DMS153 treated with DMSO at 0.1 percent for 48 hours (cell line): ENCODE measurements around the gene RARB.

Experiments
- DNase-seq: peaks from one replicate; lab custom pipeline; 2025; ENCODE audit not compliant: unreplicated experiment; lab: John Stamatoyannopoulos, UW

RARB gene

DNA sequence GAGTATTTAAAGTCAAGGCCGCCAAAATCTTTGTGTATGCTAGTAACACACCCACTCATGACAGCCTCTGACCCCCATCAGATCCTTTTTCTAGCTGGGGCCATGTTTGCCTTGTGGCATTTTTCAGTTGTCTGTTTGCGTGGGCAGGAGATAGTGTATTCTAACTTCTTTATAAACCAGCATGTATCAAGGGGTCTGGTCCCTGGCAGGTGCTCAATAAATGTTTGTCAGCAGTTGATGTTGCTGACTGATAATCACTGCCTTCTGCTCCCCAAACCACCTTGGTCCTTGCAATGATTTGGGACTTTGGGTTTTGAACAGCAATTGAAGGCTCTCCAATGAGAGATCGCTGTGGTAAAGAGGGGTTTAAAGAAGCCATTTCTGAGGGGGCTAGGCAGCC lies 19.2 kb downstream of the RARB start:
- no peak for DNase-seq

GRCh38 chr3:25447925-25448324 lies 19.9 kb downstream of the RARB start:
- no peak for DNase-seq

DNA sequence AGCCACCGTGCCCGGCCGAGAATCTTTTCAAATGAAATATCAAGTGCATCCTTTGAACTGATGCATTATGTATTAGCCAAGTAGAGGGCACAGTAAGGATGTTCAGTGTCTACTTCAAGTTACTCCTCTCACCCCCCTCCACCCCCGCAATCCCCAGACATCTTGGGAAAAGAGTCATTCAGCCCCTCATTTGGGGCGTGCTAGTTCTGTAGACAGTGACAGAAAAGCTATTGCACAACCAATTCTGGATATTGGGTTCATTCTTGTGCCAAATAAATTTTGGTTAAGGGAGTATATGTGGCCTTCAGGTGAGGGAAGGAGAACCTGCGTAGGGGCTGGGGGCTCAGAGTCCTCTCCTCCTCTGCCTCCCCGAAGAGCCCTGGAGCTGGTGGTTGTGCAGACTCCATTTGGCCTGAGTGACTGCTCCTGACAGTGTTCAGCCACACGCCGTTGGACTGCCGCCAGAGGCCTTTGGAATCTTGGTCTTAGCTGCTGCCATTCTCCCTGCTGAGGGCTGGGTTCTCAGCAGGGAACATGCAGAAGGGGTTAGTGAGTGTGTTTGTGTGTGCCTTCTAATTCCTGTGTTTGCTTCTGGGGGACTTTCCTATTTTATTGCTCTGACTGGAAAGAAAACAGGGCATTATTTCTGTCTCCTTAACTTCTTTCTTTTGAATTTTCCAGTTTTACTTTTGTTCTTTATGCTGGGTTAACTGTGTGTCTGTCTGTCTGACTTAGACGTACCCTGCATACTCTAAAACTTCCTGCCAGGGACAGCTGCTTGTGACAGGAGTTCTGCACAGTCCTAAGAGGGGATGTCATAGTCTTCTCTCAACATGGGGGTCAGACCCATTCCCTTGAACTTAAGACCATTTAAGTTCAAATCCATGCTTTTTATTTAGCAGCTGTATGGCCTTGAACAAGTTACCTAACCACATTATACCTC lies 21.0 kb downstream of the RARB start:
- no peak for DNase-seq

GRCh38 chr3:25449857-25450256 lies 21.8 kb downstream of the RARB start:
- DNase-seq, result no peak

DNA sequence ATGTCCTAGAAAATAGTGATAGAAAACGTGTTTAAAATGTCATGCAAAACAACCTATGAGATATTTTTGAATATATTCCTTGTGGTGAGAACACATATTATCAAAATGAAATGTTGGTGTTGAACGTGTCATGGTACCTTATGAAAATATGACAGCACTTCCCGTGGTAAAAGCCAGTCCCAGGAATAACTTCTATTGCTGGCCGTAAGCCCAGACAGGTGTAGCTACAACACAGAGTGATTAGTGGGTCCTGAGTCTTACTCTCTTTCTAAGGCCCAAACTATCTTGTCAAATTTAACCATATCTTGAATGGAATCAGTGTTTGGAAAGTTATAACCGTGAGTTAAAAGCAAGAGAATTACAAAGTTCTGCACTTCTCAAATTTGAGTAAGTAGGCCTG lies 24.1 kb downstream of the RARB start:
- no peak for DNase-seq

DNA sequence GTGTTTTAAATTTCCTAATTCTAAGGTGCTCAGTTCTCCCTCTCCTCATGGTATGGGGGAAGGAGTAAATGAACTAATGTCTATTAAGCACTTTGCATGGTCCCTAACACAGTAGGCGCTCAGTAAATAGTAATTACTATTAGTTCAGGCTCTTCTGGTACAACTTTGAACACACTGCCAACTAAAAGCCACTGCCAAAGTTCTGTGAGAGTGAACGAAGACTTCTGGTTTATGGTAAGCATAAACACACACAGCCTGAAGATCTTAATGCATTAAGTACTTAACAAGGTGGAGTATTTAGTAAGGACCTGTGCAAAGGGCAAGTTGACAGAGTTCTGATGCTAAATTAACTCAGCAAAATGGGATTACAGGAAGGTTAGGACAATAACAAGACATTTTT lies 24.7 kb downstream of the RARB start:
- DNase-seq, result no peak

DNA sequence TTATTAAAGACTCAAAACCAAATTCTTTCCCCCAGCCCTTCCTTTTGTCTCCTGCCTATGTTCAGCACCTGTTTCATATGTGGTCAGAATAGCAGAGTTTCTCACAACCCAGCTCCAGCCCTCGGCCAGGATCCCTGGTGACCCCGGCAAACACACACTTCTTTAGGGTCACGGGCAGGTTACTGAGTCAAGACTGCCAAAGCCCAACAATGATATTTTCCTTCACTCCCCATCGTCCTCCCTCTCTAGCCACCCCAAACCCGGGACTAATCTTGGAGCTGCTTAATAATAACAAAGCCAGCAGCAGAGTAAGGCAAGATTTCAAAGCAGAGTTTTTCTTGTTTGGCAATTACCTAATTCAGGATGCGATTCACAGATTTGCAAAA lies 25.5 kb downstream of the RARB start:
- no peak for DNase-seq

DNA sequence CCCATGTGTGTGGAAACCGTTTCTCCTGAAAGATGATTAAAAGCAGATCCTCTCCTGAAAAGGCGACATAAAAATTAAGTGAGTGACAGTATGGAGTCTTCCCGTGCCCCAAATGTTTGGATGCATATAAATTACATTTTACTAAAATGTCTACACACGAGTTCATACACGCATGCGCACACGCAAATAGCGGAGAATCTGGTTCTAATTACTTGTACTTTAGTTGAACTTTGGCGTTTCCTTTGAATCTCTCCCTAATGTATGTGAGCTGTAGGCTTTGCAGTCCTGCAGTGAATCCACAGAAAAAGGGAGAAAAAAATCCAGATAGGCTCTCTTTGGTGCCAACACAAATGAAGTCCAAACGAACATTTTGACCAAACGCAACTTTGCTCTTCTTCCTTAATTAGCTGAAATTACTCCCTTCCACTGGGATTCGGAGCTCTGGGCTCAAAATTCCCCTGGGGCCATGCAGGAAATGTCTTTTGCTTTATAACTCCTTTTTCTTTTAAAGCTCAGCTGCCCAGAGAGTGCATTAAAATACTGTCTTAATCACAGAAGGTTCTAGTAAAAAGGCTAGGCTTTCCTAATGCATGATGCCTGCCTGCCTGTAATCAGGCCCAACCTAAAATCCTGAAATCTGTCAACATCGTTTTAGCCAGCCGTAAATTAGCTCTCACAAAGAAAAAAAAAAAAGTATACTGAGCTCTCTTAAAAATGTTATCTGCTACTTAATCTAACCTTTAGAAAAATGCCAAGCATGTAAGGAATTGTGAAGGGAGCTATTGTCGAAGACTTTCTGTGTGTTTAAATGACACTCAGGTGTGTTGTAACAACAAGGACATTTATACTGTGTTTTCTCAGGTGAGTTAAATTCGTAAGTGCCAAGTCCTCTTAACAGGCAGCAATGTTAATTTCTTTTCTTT lies 26.2 kb downstream of the RARB start:
- DNase-seq, result no peak

- DNase-seq, result no peak
Observed at GRCh38 chr3:25455441-25456132, 27.5 kb downstream of the RARB start.

- no peak for DNase-seq
Observed at GRCh38 chr3:25456723-25457670, 28.9 kb downstream of the RARB start.

- no peak for DNase-seq
Observed at GRCh38 chr3:25457671-25458419, 29.8 kb downstream of the RARB start.

DNA sequence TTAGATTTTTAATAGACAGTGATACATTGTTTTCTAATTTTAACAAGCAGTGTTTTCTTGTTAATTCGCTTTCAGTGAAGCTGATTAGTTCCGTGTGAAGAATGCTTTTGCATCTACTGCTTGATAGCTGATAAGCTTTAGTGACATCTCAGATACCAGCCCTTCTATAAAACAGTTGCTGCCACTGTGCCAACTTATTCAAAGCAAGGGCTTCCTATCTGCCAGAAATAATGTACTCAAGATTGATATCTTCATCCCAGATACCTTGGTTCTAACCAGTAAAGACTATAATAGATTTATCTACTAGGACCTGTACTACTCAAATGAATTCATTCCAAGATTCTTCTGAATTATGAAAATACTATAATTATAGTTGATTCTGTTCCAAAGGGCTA lies 30.4 kb downstream of the RARB start:
- DNase-seq, result no peak

DNA sequence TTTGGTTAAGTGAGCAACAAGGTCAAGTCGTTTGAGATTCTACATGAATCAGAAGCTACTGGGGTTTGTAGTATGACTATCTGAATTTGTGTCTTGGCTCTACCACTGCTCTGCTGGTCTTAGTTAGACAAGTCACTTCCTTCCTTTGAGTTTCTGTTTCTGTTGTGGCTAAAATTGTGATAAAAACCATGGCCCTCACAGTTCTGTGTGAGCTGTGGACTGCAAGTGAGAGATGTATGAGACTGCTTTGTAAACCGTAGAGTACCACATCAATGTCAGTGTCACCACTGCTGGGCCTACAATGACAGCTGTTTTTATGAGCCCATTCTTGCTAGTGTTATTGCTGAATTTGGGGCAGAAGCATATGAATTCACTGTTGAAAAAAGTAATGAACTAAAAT lies 32.7 kb downstream of the RARB start:
- no peak for DNase-seq

DNA sequence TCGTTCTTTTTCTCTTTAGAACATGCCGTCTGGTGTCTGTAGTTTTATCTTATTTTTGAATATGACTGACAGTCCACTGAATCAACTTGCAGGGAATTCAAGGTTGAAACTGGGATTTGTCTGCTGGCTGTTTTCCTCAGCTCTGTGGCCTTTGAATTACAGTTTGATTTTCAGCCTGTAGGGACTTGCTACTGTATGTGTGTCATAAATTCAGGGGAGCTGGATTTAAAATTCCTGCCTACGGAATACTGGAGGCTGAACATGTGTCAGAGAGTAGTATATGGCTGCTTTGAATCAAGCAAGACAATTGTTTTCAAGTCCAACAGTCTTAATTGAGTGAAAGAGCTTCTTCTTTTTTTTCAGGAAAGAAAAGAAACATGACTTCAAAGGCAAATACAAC lies 33.9 kb downstream of the RARB start:
- DNase-seq, result no peak

GRCh38 chr3:25462495-25462894 lies 34.4 kb downstream of the RARB start:
- no peak for DNase-seq

DNA sequence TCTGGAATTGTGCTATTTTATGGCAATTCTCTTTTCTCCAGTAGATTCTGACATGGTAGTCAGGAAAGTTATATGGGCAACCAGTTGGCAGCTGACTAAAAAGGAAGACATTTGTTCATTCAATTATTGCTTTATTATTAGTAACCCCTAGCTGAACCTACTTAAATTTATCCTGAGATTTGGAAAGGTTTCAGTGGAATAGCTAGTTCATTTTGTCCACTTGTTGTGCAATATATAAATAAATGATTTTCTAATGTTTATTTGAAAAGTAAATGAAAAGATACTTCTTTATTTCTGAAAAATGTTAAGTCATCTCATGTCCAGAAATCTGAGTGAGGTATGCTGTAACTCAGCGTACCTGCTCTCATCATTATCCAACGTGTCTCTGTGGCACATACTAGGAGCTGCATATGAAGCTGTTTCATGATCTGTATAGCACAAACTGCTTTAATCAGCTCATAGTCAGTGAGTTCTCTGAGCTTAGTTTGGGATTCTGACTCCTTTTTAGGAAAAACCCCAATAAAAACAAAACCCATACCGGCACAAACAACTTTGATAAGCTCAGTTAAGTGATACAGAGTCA lies 35.9 kb downstream of the RARB start:
- no peak for DNase-seq

DNA sequence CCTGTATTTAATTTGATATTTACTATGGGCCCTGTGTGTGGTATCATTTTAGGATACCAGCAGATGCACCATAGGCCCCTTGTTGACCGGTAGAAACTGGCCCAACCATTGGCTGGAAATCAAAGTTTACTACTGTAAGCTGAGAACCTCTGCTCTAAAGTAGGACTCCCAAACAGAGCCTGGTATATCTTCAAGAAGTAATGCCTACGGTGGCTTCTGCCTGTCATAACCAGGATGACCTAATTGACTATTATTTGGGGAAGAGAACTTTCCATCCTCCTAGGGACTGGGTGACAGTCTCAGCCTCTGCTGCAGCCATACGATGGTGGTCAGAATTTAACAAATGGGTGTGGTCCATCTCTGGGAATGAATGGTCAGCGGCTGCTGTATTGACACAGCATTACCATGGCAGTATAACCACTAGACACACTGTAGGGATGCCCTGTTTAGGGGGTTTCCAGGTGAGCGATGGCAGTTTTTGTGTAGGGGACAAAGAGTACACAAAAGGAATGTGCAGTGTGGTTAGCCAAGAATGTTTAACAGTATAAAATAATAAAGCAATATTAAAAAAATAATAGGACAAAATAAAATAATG lies 37.3 kb downstream of the RARB start:
- DNase-seq, result no peak

DNA sequence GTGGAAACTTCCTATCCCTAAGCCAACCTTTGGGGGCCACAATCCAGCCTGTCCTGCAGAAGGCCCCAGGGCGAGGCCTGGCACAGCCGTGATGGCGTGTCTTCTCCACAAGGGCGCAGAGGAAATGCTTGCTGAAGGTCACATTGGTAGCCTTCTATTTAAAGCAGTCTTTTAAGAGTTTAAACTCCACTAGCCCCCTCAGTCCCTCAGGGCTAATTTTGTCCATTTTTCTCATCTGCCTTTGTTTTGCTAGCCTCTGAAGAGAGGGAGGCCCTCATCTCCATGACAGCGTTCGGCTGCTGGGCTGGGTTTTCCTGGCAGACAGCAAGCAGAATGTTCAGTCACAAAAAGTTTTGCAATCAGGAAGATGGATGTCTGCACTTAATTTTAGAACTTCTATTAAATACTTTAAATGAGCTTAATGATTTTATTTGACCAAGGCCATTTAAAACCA lies 40.8 kb downstream of the RARB start:
- no peak for DNase-seq

GRCh38 chr3:25469558-25469957 lies 41.5 kb downstream of the RARB start:
- DNase-seq, result no peak
